COLO668 (cell line): ENCODE results near the gene ABTB1.
"Not testable (repeated sequence)": the region's sequence is repeated elsewhere in the genome, so short reads cannot be mapped to it uniquely, and the experiment has no call there.

Experiments used
- DNase-seq: peaks from one replicate; lab custom pipeline; 2025; ENCODE audit not compliant: unreplicated experiment; lab: John Stamatoyannopoulos, UW

Gene ABTB1

DNA sequence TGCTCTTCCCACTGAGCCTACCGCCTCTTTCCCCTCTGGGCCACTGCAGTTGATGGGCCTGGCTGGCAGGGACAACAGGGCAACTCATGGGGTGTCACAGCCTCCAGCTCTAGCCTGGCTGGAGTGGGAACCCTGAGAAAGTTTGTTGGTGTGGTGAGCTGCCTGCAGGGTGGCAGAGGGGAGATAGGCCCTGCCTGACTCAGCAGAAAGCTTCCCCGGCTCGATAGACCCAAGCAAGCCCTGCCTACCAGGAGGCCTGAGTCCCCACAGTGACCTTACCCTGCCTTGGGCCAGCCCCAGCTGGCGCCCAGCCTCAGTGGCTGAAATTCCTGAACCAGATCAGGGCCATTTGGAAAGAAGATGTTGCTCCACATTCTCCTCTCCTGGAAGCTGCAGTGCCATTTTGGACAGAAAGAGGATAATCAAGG is 29.4 kb downstream of the ABTB1 start:
- no peak for DNase-seq

DNA sequence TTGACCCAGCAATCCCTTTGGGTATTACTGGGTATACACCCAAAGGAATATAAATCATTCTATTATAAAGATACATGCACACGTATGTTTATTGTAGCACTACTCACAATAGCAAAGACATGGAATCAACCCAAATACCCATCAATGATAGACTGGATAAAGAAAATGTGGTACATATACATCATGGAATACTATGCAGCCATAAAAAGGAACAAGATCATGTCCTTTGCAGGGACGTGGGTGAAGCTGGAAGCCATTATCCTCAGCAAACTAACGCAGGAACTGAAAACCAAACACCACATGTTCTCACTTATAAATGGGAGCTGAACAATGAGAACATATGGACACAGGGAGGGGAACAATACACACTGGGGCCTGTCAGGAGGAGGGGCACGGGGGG is 32.1 kb downstream of the ABTB1 start:
- DNase-seq, result not testable (repeated sequence)

DNA sequence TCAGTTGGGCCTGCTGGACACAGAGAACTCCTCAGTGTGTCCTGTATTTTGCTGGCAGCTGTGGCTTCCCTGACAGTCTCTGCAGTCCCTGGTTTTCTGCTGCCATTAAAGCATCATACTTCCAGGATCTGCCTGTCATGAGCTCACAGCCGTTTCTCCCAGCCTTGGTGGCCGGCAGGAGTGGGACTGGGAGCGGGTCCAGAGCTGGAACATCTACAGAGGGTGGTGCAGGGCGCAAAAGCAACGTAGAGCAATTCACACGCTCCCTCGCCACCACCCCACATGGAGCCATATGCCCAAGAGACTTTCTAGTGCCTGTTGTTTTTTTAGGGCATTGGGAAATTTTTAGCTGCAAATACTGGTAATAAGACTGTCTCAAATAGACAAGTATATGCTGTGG is 33.6 kb downstream of the ABTB1 start:
- DNase-seq, result no peak

DNA sequence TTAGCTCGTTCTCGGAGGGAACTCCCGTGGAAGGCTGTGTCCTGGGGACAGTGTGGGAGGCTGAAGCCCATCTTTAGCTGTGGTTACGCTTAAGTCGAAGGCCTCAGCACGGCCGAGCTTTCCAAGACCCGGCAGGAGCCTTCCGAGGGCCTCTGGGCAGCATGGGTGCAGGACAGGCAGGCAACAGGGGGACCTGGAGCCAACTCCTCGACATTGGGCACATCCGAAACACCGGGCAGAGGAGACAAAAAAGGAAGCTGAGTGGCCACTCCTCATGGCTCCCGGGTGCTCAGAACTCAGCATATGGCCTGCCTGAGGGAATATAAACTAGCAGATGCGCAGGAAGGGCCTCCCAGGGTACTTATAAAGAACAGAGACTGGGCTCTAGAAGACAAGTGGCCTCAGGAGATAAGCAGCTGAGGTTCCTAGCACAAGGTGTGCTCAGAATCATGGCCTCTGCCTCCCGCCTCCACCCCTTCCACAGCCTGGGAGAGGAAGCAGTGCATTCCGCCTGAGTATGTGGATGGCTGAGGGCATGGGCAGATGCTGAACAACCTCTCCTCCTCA is 34.1 kb downstream of the ABTB1 start:
- no peak for DNase-seq

DNA sequence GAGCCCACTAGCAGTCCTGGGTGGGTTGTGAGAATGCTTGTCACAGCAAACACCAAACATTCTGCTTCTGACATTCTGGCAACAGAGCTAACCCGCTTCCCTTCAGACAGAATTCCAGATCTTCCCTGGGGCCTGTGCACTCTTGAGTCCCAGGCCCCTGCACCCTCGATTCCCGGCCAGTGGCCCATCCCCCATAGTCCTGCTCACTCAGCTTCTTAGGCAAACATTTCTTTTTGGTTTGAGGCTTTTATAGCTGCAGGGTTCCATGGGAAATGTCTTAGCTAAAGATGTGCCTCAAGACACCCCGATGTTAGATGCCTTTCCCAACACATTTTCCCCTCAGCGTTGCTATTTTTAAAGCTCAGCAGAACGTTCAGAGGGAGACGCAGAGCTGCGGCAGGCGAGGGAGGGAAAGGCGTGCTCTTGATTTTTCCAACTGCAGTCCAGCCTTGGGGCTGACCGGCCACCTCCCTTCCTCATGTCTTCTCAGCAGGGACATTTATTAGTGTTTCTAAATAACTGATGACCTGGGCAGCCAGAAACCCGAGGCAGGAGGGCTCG is 35.2 kb downstream of the ABTB1 start:
- DNase-seq, result no peak

DNA sequence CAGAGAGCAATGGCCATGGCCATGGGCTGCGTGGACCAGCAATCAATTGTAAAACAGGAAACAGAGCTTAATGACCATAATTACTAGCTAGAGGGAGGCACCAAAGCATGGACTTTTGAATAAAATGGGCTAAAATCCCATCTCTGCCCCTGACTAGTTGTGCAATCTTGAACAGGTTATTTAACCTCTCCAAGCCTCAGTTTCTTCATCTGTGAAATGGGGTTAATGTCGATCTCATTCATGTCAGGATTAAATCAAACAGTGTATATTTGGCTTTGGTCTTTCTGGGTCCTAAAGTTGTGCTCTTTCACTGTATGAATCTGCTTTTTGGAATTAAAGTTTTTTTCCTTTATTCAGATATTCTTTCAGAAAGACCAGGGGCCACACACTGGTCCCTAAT is 36.1 kb downstream of the ABTB1 start:
- DNase-seq, result no peak

DNA sequence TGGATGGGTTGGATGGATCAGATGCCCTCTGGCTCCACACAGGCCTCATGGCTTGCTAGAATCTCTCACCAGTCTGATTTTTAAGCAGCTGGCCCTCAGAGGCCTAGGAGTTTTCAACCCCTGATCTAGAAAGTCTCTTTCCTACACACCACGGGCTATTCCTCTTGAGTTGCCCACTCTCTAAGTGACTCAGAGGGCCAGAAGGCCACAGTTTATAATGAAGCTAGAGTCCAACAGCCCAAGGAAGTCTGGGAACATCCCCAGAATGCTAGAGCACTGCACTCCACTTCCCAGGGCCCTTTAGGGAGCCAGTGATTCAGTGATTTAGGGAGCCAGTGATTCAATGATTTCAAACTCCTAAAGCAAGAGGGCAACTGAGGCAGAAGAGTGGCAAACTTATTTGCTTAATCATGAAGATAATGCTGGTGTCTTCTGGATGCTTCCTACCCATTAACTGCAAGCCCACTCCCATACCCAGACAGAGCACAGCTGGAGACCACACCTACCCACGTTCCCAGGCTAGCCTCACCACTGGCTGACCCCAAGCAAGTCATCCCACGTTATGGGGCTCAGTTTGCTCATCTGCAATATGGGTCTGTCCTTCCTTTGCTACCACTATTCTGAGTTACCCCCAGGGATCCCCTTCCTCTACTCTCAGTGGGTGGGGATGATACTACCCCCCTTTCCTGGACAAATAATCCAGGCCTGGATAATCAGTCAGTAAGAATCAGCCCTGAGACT is 36.7 kb downstream of the ABTB1 start:
- no peak for DNase-seq

DNA sequence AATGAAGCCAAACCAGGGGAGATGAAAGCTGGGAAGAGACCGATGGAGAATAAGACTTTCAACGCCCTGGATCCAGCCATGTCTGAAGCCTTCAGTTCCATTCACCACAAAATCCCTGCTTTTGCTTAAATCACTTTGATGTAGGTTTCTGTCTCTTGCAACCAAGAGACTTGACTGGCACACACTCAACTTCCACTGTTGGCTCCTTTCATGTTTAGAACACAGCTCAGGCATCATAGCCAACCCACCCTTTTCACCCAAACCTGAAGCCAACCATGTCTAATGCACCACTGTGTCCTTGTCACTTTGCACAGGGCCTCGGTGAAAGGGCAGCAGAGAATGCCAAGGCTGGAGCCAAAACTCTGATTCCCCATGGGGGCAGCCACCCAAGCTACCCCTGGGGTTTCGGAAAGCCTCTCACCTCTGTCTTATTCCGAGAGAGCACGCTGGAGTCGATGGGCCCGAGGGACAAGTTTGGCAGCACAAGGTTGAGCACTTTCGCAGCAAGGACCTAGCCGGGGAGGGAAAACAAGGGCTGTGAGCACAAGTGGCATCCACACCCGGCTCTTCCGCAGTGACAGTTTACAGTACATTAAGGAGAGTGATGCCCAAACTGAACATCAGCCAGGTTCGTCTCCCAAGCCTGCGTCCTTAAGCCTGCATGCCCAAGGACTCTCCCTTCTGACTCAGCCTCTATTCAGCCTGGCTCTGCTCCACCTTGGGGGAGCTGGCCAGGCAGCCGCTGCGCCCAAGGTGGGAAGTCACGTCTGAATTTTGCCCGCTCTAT is 37.6 kb downstream of the ABTB1 start:
- no peak for DNase-seq

DNA sequence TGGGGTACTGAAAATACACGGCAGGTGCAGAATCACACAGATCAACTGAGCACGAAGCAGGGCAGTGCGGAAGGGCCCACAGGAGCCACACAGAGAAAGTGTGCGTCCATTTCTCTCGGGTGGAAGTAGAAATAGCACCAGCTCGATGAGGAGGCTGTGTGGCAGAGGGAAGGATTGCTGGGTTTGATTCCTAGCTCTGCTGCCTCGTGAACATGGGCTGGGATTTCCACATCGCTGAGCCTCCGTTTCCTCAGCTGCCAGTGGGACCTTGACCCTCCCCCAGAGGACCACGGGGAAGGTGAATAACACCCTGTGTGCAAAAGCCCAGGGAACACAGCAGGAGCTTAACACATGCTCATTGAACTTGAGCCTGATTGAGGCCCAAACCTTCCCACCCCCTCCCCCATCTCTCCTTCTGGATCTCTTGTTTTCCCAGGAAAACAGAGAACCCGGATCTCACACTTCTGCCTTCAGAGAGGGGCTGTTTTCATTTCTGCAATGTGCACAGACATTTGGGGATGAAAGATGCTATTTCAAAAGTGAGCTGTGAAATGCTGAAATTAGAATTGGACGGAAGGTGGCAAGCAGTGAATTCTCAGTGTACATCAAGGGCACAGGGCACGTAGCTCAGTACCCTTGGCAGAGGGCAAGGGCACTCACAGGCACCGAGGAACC is 38.4 kb downstream of the ABTB1 start:
- no peak for DNase-seq

DNA sequence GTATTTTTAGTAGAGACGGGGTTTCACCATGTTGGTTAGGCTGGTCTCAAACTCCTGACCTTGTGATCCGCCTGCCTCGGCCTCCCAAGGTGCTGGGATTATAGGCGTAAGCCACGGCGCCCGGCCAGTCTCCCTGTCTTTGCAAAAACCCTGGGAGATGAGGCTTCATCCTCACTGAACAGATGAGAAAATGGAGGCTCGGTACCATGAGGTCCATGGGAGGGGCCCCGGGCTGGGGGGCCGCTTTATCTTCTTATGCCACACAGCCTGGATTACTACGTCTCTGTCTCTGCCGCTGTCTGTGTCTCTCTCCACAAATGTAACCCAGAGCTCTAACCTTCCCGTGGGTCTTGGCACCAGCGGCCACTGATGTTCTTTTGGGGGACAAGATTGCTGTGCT is 39.1 kb downstream of the ABTB1 start:
- DNase-seq, result no peak

DNA sequence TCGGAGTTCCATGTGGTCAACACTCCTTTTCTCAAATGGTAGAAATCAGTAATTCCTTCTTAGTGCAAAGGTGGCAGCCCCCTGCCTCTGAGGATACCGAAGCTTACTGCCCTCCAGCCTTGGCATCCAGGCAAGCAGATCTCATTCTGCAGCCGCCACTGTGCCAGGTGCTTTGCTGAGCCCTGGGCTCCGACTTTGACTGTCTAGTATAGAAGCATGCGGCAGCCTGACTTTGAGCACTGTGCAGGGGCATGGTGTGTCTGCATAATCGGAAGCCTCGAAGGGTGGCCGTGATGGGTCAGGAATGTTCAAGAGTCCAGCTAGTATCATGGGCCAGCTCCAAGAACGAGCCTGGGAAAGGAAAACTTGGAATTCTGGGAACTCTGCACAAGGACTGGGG is 39.7 kb downstream of the ABTB1 start:
- no peak for DNase-seq

DNA sequence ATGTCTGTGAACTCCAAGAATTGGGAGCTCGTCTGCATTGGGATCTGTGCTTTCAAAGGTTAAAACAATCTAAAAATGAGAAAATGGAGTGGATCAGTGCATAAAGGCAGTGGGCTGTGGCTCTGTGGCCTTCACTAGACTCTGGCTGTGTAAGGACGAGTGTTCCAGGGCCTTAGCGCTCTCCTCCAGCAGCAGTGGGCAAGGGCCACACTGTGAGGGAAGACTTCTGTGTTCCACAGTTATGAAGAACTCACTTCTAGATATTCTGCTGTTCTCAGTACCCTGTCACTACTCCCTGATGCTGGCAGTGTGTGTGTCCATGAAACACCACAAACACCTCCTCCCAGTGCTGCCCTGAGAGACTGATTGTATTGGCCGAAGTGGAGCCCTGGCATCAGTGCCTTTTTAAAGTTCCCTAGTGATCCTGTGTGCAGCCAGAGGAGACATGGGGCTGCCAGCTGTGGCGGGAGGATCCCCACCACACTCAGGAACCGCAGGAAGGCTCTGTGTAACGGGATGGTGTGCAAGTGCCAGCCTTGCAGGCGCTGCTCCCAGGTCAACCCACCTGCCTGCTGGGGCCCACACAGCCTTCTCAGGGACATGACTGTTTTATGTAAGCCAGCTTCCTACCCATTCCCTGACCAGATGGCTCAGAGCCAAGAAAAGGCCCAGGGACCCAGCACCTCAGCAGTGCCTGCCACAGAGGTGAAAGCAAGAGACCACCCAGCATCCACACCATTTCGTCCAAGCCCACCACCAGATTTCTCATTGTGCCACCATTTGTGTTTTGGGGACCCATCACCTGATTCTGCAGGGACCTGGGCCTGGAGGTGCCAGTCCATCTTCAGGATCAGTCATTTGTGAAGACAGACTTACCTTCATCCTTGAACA is 40.4 kb downstream of the ABTB1 start:
- DNase-seq, result no peak

DNA sequence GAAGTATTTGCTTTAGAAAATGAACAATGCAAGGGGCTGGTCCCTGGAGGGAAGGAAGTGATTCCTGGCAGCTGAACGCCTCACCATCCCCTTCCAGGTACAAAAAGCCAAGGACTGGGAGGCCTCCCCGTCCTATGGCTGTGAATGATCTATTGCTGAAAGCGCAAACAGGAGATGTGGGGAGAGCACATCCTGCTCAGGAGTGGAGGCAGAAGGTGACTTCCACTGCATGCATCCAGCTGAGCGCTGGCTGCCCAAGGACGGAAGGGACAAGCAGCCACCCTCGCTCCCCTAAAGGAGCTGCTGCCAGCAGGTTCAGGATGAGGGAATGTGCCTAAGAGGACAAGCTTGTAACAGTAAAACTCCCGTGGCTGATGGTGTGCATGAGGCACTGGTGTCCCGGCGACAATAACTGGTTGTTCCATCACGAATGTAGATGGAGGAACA is 41.4 kb downstream of the ABTB1 start:
- no peak for DNase-seq

DNA sequence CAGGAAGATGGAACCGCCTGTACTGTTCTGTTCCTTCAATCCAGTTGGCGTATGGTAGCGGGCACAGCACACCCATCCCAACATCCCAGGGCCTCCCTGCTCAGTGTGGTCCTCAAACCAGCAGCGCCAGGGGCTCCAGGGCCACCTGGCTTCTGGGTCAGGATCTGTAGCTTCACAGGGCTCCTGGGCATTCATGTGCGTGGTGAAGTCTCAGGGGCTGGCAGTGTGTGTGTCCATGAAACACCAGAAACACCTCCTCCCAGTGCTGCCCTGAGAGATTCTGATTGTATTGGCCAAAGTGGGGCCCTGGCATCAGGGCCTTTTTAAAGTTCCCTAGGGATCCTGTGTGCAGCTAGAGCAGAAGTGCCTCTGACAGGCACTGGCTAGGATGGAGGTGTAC is 42.1 kb downstream of the ABTB1 start:
- DNase-seq, result no peak

DNA sequence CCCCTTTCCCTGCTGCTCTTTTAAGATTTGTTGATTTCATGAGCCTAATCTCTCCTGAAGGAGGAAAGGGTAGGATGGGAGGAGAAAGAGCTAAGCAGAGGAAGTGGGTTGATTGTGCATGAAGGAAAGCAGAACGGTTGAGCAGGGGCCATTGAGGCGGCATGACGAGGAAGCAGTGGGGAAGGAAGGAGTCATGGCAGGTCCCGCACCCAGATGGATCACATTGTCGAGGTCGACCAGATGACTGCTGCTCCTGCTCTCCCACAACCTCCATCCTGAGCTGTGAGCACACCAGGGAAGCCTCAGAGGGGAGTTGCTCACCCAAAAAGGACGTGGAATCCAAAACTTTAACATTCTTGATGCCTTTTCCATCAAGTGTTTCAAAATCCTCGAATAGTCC is 42.8 kb downstream of the ABTB1 start:
- no peak for DNase-seq

DNA sequence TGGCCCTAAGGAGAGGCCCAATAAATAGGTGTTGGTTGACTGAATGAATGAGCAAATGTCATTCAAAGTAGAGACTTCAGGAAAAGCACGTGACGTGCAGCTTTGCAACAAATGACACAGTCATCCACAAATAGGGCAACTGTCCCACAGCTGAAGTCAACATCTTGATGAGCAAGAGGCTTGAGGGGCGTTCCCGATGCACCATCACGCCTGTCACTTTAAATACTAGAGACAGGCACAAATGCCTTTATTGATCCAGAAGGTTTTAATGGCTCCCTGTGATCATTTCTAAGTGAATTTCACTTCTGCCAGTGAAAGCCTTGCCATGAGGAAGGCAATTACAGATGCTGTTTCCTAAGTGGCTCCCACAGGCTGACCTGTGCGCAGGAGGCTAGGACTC is 43.6 kb downstream of the ABTB1 start:
- DNase-seq, result no peak

DNA sequence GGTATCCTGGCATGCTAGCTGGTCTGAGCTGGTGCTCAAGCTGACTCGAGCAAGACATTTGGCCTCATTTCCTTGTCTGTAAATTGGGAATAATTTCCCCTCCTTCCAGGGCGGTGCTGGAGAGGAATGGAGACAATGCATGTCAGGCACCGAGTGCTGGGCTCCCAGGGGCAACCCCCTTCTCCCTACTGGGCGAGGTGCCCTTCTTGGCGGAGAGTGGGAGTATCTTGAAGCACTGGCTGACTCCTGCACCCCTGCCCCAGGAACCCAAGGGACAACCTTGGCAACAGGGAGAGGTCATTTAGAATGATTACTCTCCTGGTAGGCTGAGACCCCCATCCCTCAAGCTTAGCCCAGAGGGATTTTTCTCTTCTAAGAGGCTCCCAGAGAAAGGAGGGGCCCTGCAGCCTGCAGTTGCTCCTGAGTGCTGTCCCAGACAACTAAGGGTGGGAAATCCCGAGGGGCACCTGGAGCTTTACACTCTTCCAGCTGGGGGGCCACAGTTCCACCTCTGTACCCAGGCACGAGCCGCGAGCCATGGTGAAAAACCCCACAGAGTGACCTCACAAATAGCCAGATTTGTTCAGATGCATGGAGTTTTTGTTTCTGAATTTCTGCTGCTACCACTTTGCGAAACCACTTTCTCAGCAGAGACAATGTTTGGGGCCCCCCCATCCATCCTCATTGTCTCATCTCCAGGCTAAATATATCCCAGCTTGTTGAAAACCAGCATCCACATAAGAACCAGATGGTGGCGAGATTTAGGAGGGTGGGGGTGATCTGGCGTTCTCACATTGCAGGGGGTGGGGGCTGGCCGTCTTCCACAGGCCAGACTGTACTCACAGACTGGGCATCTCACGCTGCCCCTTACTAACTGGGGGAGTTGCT is 44.8 kb downstream of the ABTB1 start:
- no peak for DNase-seq

DNA sequence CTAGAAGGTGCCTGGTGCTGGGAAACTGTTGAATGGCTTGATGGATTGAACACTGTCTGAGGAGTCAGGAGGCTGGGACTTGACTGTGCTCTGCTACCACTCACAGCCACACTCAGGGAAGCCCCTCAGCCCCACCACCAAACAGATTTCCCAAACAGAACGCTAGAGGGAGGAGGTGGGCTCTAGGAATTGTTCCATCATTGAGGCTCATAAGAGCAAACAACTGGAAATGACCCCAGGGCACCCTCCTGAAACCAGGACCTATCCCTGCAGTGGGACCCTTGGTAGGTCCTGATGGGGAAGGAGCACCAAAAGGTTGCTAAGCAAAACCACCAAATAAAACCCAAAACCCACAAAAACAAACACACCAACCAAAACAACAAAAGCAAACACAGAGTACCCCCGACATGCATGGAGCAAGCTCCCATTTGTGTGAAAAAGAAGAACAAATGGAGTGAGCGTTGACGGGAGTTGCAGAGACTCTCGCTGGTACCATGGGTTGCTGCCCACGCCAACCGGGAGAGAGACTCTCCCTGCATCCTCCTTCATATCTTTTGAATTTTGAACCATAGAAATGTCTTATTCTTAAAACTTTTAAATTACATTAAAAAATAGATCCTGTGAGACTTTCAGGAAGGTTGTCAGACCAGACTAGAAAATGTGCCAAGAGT is 45.6 kb downstream of the ABTB1 start:
- no peak for DNase-seq

DNA sequence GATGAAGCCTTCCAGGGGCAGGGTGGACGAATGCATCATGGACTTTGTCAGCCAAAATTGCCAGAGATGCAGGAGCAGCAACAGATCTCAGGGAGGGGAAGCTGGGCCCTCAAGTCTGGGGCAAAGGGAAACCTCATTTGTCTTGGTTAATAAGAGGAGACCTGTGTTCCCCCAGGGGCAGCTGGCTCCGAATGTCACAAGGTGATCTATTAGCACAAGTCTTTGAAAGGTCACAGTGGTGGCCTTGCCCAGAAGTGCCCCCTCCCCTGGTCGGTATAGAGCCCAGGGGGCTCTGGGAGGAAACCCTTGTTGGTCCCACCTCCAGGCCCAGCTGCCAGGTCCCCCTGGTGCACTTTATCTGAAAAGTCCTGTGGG is 46.2 kb downstream of the ABTB1 start:
- DNase-seq, result no peak
